ENCODE data around the gene HTRA1. TPM values are rescaled to one million over a fixed set of nuclear protein-coding genes. Genes with fewer than 3 reads are reported as not detected.
A peak's percentile ranks its signal among the peaks of the same experiment; 100 is the strongest.

HTRA1 gene
- 1,546 and 1,638 TPM in 2 replicates for total RNA-seq
- long read RNA-seq, transcript HTRA1-202 (6 exons, 1,214 nt) = minor isoform, 33 of 220 reads
- long read RNA-seq, transcript HTRA1-201 (9 exons, 2,120 nt) = major isoform, 76 of 220 reads
- long read RNA-seq, partial matches to known transcripts = 89 of 220 reads
- long read RNA-seq, other reads (novel, unspliced or antisense) = 22 of 220 reads

DNA sequence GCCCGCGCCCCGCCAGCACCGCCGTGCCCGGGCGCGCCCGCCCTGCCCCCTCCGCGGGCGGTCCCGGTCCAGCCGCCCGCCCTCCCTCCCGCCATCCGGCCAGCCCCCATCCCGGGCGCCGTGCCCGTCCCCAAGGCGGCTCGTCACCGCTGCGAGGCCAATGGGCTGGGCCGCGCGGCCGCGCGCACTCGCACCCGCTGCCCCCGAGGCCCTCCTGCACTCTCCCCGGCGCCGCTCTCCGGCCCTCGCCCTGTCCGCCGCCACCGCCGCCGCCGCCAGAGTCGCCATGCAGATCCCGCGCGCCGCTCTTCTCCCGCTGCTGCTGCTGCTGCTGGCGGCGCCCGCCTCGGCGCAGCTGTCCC is at the start of gene HTRA1:
HTRA1 (plus strand) TSS at position 187 of the 362 bp plus-strand sequence; CDS start at position 287, 100 bp downstream.
- Mint-ChIP-seq H3K4me3 (ENCODE audit: unreplicated experiment) (peak within 1 kb of the TSS; percentile 90), H3K27me3 (ENCODE audit: unreplicated experiment) (no peaks in the 10 kb centered on the region), H3K4me1 (ENCODE audit: unreplicated experiment) (peaks cover 61% of the 10 kb centered on the region), H3K27ac (ENCODE audit: unreplicated experiment) (peak within 1 kb of the TSS; percentile 88), H3K9me3 (ENCODE audit: unreplicated experiment) (no peaks in the 10 kb centered on the region), H3K36me3 (ENCODE audit: unreplicated experiment) (peaks cover 19% of the 10 kb centered on the region)
- peak; percentile 93 for DNase-seq (ENCODE audit: extremely low spot score, unreplicated experiment)
- TF ChIP-seq CTCF (IDR thresholded peaks at IDR 0.05) = no peak

DNA sequence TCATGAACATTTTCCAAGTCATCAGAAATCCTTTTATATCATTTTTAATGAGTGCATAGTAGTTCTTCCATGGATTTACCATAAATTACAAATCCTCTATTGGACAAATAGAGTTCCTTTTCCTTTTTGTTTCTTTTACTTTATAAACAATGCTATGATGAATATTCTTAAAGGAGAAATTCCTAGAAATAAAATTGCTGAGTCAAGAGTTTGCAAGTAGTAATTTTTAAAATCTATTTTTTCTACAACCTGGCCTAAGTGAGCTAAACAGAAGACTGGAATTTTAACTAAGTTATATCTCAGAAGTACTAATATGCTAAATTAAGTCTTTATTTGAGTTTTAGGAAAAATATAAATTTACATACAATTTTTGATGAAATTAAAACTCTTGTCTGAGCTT is 48.0 kb upstream of the HTRA1 start:
- Mint-ChIP-seq H3K9me3 (ENCODE audit: unreplicated experiment) (no peaks in the 10 kb centered on the region), H3K4me3 (ENCODE audit: unreplicated experiment) (no peak overlapping the region), H3K27ac (ENCODE audit: unreplicated experiment) (no peak overlapping the region)

GRCh38 chr10:122417667-122418066 is 43.7 kb upstream of the HTRA1 start:
- Mint-ChIP-seq H3K4me1 (ENCODE audit: unreplicated experiment) (peaks cover 50% of the 10 kb centered on the region), H3K27ac (ENCODE audit: unreplicated experiment) (peak overlapping the region; percentile 4), H3K4me3 (ENCODE audit: unreplicated experiment) (no peak overlapping the region), H3K9me3 (ENCODE audit: unreplicated experiment) (no peaks in the 10 kb centered on the region), H3K36me3 (ENCODE audit: unreplicated experiment) (peaks cover 67% of the 10 kb centered on the region), H3K27me3 (ENCODE audit: unreplicated experiment) (no peaks in the 10 kb centered on the region)
- DNase-seq (ENCODE audit: extremely low spot score, unreplicated experiment) = no peak
- no peak for TF ChIP-seq CTCF (IDR thresholded peaks at IDR 0.05)

More for the DNA sequence above, 48.0 kb upstream of the HTRA1 start:
- no peak for TF ChIP-seq CTCF (IDR thresholded peaks at IDR 0.05)
- Mint-ChIP-seq H3K36me3 (ENCODE audit: unreplicated experiment) (peaks cover 63% of the 10 kb centered on the region), H3K4me1 (ENCODE audit: unreplicated experiment) (peaks cover 24% of the 10 kb centered on the region), H3K27me3 (ENCODE audit: unreplicated experiment) (no peaks in the 10 kb centered on the region)
- no peak for DNase-seq (ENCODE audit: extremely low spot score, unreplicated experiment)

DNA sequence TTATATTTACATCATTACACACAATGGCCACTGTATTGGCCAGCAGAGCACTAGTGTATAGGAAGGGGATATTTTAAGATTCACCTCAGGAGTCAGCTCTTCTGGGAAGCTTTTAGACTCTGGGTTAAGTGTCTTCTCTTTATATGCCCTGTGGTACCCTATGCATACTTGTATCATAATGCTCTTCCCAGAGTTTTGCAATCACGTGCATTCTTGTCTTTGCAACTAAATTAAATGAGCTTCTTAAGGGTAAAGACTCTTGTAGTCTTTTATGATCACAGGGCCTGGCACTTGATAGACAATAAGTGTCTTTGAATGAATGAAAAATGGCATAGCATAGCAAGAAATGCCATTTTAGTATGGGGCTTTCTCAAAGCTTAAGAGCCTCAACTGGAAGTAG is 42.3 kb upstream of the HTRA1 start:
- H3K4me1 Mint-ChIP-seq (ENCODE audit: unreplicated experiment) = peaks cover 50% of the 10 kb centered on the region
- TF ChIP-seq CTCF (IDR thresholded peaks at IDR 0.05) = no peak
- DNase-seq (ENCODE audit: extremely low spot score, unreplicated experiment) = no peak
- no peaks in the 10 kb centered on the region for H3K9me3 Mint-ChIP-seq (ENCODE audit: unreplicated experiment)
- H3K4me3 Mint-ChIP-seq (ENCODE audit: unreplicated experiment) = no peak overlapping the region
- H3K36me3 Mint-ChIP-seq (ENCODE audit: unreplicated experiment) = peaks cover 64% of the 10 kb centered on the region
- no peaks in the 10 kb centered on the region for H3K27me3 Mint-ChIP-seq (ENCODE audit: unreplicated experiment)
- no peak overlapping the region for H3K27ac Mint-ChIP-seq (ENCODE audit: unreplicated experiment)

- Mint-ChIP-seq H3K4me1 (ENCODE audit: unreplicated experiment) (peaks cover 50% of the 10 kb centered on the region), H3K27ac (ENCODE audit: unreplicated experiment) (peak overlapping the region; percentile 79), H3K4me3 (ENCODE audit: unreplicated experiment) (no peak overlapping the region), H3K9me3 (ENCODE audit: unreplicated experiment) (no peaks in the 10 kb centered on the region), H3K27me3 (ENCODE audit: unreplicated experiment) (no peaks in the 10 kb centered on the region), H3K36me3 (ENCODE audit: unreplicated experiment) (peaks cover 67% of the 10 kb centered on the region)
- no peak for DNase-seq (ENCODE audit: extremely low spot score, unreplicated experiment)
- TF ChIP-seq CTCF (IDR thresholded peaks at IDR 0.05) = no peak
Observed at GRCh38 chr10:122419876-122420623, 41.3 kb upstream of the HTRA1 start.

All from osteocyte (in vitro differentiated cells).